ENCODE measurements around the gene AJM1. TPM values are rescaled to one million over a fixed set of nuclear protein-coding genes. Genes with fewer than 3 reads are reported as not detected.

Gene AJM1
- total RNA-seq, 2 donors from 2014 or later = 3.6 to 10.1 TPM

- Histone ChIP-seq H3K4me1 (replicated peaks) (peaks cover 16% of the 10 kb centered on the region), H3K36me3 (peaks cover 2 to 5% of the 10 kb centered on the region in 2 donors), H3K9me3 (no peaks in the 10 kb centered on the region), H3K27ac (peak overlapping the region; percentile 71 to 75), H3K4me3 (no peak overlapping the region), H3K27me3 (replicated peaks; ENCODE audit: insufficient read depth) (no peaks in the 10 kb centered on the region)
- TF ChIP-seq POLR2AphosphoS5 (IDR thresholded peaks at IDR 0.05) (no peak), POLR2A (IDR thresholded peaks at IDR 0.05) (no peak)
- TF ChIP-seq, protein P1, sequence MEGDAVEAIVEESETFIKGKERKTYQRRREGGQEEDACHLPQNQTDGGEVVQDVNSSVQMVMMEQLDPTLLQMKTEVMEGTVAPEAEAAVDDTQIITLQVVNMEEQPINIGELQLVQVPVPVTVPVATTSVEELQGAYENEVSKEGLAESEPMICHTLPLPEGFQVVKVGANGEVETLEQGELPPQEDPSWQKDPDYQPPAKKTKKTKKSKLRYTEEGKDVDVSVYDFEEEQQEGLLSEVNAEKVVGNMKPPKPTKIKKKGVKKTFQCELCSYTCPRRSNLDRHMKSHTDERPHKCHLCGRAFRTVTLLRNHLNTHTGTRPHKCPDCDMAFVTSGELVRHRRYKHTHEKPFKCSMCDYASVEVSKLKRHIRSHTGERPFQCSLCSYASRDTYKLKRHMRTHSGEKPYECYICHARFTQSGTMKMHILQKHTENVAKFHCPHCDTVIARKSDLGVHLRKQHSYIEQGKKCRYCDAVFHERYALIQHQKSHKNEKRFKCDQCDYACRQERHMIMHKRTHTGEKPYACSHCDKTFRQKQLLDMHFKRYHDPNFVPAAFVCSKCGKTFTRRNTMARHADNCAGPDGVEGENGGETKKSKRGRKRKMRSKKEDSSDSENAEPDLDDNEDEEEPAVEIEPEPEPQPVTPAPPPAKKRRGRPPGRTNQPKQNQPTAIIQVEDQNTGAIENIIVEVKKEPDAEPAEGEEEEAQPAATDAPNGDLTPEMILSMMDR (IDR thresholded peaks at IDR 0.05) = no peak
- WGBS = 69% methylated on average over 26 of the region's 29 CpGs
- DNase-seq (ENCODE audit: low spot score) = no peak
- intact Hi-C loops (cut with DNase I) = no loop called here
Measured at GRCh38 chr9:136857581-136858412, 15.5 kb downstream of the AJM1 start.

DNA sequence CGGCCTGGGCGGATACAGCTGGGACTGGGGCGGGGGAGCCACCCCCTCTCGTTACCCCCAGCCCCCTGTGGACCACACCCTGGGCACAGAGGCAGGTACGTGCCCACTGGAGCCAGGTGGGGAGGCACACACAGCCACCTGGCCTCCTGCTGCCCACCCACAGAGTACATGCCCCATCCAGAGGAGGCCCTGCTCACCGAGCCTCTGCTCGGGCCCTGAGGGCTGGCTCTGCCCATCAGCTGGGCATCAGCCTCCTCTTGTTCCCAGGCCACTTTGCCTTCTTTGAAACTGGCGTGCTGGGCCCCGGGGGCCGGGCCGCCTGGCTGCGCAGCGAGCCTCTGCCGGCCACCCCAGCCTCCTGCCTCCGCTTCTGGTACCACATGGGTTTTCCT, 16.2 kb downstream of the AJM1 start:
- H3K27ac ChIP-seq = peak overlapping the region; percentile 71 to 75
- peaks cover 16% of the 10 kb centered on the region for H3K4me1 ChIP-seq (replicated peaks)
- no peaks in the 10 kb centered on the region for H3K9me3 ChIP-seq
- intact Hi-C loops (cut with DNase I) = no loop called here
- TF ChIP-seq, protein P1 (IDR thresholded peaks at IDR 0.05) = no peak
- no peak for TF ChIP-seq POLR2AphosphoS5 (IDR thresholded peaks at IDR 0.05)
- no peak for TF ChIP-seq POLR2A (IDR thresholded peaks at IDR 0.05)
- no peak for DNase-seq (ENCODE audit: low spot score)
- H3K4me3 ChIP-seq = no peak overlapping the region
- H3K36me3 ChIP-seq = peaks cover 6 to 11% of the 10 kb centered on the region in 2 donors
- 61% methylated on average over 6 of the region's 15 CpGs for WGBS
- H3K27me3 ChIP-seq (replicated peaks; ENCODE audit: insufficient read depth) = no peaks in the 10 kb centered on the region

- peak overlapping the region; percentile 71 to 75 for H3K27ac ChIP-seq
- WGBS = 31% methylated on average over 16 of the region's 20 CpGs
- intact Hi-C loops (cut with DNase I) = no loop called here
- no peak overlapping the region for H3K4me3 ChIP-seq
- TF ChIP-seq, protein P1 (IDR thresholded peaks at IDR 0.05) = no peak
- TF ChIP-seq POLR2AphosphoS5 (IDR thresholded peaks at IDR 0.05) = peak; percentile 72
- no peak for TF ChIP-seq POLR2A (IDR thresholded peaks at IDR 0.05)
- DNase-seq (ENCODE audit: low spot score) = peak; percentile 81
- H3K4me1 ChIP-seq (replicated peaks) = peaks cover 16% of the 10 kb centered on the region
- H3K36me3 ChIP-seq = peaks cover 6 to 13% of the 10 kb centered on the region in 2 donors
- H3K27me3 ChIP-seq (replicated peaks; ENCODE audit: insufficient read depth) = no peaks in the 10 kb centered on the region
- no peaks in the 10 kb centered on the region for H3K9me3 ChIP-seq
Measured at GRCh38 chr9:136858844-136859757, 16.8 kb downstream of the AJM1 start.

GRCh38 chr9:136860529-136860928, 18.3 kb downstream of the AJM1 start:
- 86% methylated on average over 9 of the region's 9 CpGs for WGBS
- TF ChIP-seq POLR2A (IDR thresholded peaks at IDR 0.05) (no peak), POLR2AphosphoS5 (IDR thresholded peaks at IDR 0.05) (no peak)
- TF ChIP-seq, protein P1 (IDR thresholded peaks at IDR 0.05) = no peak
- no peak overlapping the region for H3K4me3 ChIP-seq
- H3K27ac ChIP-seq = no peak overlapping the region
- no peaks in the 10 kb centered on the region for H3K9me3 ChIP-seq
- H3K36me3 ChIP-seq = peaks cover 6 to 13% of the 10 kb centered on the region in 2 donors
- peaks cover 23% of the 10 kb centered on the region for H3K4me1 ChIP-seq (replicated peaks)
- DNase-seq (ENCODE audit: low spot score) = no peak
- intact Hi-C loops (cut with DNase I) = no loop called here
- no peaks in the 10 kb centered on the region for H3K27me3 ChIP-seq (replicated peaks; ENCODE audit: insufficient read depth)

Data from prostate gland (tissue), 2 donors.